Measurements from ENCODE around the gene TNP1. TPM values are rescaled to one million over a fixed set of nuclear protein-coding genes. Genes with fewer than 3 reads are reported as not detected.

Gene TNP1
- total RNA-seq, 1 experiment from 2014 or later: not detected

GRCh38 chr2:216900406-216900805 lies 40.5 kb upstream of the TNP1 start:
- Mint-ChIP-seq H3K9me3 (peaks cover 22 to 34% of the 10 kb centered on the region in 2 experiments), H3K4me3 (no peak overlapping the region), H3K36me3 (ENCODE audit: insufficient read depth in 1 of 3, low read depth in 3 of 3) (peaks cover 7 to 23% (median 8%) of the 10 kb centered on the region in 3 experiments; a peak in 6 of 7 replicates), H3K27ac (no peak overlapping the region), H3K4me1 (peaks cover 6 to 12% of the 10 kb centered on the region in 2 experiments; a peak in 3 of 4 replicates), H3K27me3 (ENCODE audit: low read depth) (no peaks in the 10 kb centered on the region)
- no peak overlapping the region for H2BK15ac ChIP-seq (ENCODE audit: low read depth, low read length)
- H3K4me1 ChIP-seq (ENCODE audit: insufficient read depth, low read length): peaks cover 2% of the 10 kb centered on the region; the same call in 1 of the 2 replicates
- H4K8ac ChIP-seq (replicated peaks; ENCODE audit: insufficient read length, low read depth, low read length): no peak overlapping the region
- no peaks in the 10 kb centered on the region for H3K79me1 ChIP-seq (ENCODE audit: insufficient read depth, low read depth, low read length, poor library complexity, severe bottlenecking)
- H2BK5ac ChIP-seq (ENCODE audit: insufficient read length, low read length): no peak overlapping the region
- H3K14ac ChIP-seq (ENCODE audit: insufficient read depth, low read length): no peak overlapping the region
- no peak overlapping the region for H3K23ac ChIP-seq (ENCODE audit: insufficient read length, low read depth, low read length)
- H3K79me2 ChIP-seq (ENCODE audit: insufficient read depth, low read length): no peaks in the 10 kb centered on the region
- no peak overlapping the region for H3K4ac ChIP-seq (ENCODE audit: low read depth, low read length)
- no peaks in the 10 kb centered on the region for H3K23me2 ChIP-seq (ENCODE audit: insufficient read length, low read depth, low read length, poor library complexity, severe bottlenecking)
- H4K20me1 ChIP-seq (ENCODE audit: control insufficient read depth, insufficient read depth, insufficient read length): no peaks in the 10 kb centered on the region
- H3K56ac ChIP-seq (ENCODE audit: insufficient read length, low read depth, low read length): no peak overlapping the region
- no peak overlapping the region for H3K18ac ChIP-seq (ENCODE audit: insufficient read length, low read depth, low read length)
- no peak overlapping the region for H3T11ph ChIP-seq (ENCODE audit: low read length)
- no peak overlapping the region for H2BK12ac ChIP-seq (ENCODE audit: insufficient read length, low read depth, low read length)
- peaks cover 4% of the 10 kb centered on the region for H3K9me3 ChIP-seq (ENCODE audit: control insufficient read depth, low read depth, low read length)
- H3K27me3 ChIP-seq (ENCODE audit: insufficient read depth, low read length): no peaks in the 10 kb centered on the region
- no peak overlapping the region for H2BK20ac ChIP-seq (ENCODE audit: low read depth, low read length, poor library complexity, severe bottlenecking)
- no peak overlapping the region for H2BK120ac ChIP-seq (ENCODE audit: low read depth, low read length, poor library complexity, severe bottlenecking)
- no peak for TF ChIP-seq CTCF (conservative IDR thresholded peaks at IDR 0.05)
- no peak overlapping the region for H3K27ac ChIP-seq (ENCODE audit: insufficient read length, low read depth, low read length)
- no peak overlapping the region for H4K91ac ChIP-seq (ENCODE audit: insufficient read length, low read depth, low read length)
- no peak for DNase-seq
- no peak overlapping the region for H4K5ac ChIP-seq (ENCODE audit: insufficient read length, low read depth, low read length)
- H2AK5ac ChIP-seq (ENCODE audit: insufficient read length, low read length): no peak overlapping the region
- no peak overlapping the region for H2AFZ ChIP-seq (ENCODE audit: low read length)
- H3K9ac ChIP-seq (ENCODE audit: extremely low read depth, insufficient read length, low read length): no peak overlapping the region
- H3K4me2 ChIP-seq (ENCODE audit: insufficient read depth, insufficient read length, low read length): no peak overlapping the region

Measured in H9 (cell line).